Measurements from ENCODE around the gene PTPRT.

PTPRT gene

DNA sequence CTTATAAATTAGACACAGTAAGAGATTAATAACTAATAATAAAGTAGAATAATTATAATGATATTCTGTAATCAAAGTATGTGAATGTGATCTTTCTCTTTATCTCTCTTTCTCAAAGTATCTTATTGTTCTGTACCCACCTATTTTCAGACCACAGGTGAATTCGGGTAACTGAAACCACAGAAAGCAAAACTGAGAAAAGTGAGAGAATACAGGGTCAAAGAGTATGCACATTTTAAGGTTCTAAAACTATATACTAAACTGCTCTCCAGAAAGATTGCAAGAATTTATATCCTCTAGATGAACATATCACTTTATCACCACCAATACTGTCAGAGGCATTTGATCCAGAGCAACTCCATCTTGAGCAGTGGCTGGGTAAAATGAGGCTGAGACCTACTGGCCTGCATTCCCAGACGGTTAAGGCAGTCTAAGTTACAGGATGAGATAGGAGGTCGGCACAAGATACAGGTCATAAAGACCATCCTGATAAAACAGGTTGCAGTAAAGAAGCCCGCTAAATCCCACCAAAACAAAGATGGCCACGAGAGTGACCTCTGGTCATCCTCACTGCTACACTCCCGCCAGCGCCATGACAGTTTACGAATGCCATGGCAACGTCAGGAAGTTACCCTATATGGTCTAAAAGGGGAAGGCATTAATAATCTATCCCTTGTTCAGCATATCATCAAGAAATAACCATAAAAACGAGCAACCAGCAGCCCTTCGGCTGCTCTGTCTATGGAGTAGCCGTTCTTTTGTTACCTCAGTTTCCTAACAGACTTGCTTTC is 211.3 kb downstream of the PTPRT start:
- Histone ChIP-seq H3K4me3 (ENCODE audit: extremely low read depth, insufficient read depth, low read length, poor library complexity, severe bottlenecking) (no peak overlapping the region), H3K4me1 (ENCODE audit: control insufficient read depth, insufficient read depth, low read length, poor library complexity, severe bottlenecking) (no peaks in the 10 kb centered on the region), H3K9me3 (ENCODE audit: control insufficient read depth, low read length) (no peaks in the 10 kb centered on the region), H3K36me3 (ENCODE audit: control insufficient read depth, insufficient read depth, low read length) (no peaks in the 10 kb centered on the region), H3K27ac (ENCODE audit: low read depth, low read length, severe bottlenecking) (no peak overlapping the region)
- 91 to 95% methylated on average over 7 of the region's 12 CpGs for WGBS, 2 experiments (ENCODE audit: insufficient coverage in 2 of 2)

- Histone ChIP-seq H3K27ac (ENCODE audit: low read depth, low read length, severe bottlenecking) (no peak overlapping the region), H3K4me1 (ENCODE audit: control insufficient read depth, insufficient read depth, low read length, poor library complexity, severe bottlenecking) (no peaks in the 10 kb centered on the region), H3K9me3 (ENCODE audit: control insufficient read depth, low read length) (no peaks in the 10 kb centered on the region), H3K4me3 (ENCODE audit: extremely low read depth, insufficient read depth, low read length, poor library complexity, severe bottlenecking) (no peak overlapping the region), H3K36me3 (ENCODE audit: control insufficient read depth, insufficient read depth, low read length) (no peaks in the 10 kb centered on the region)
- 60 to 100% methylated on average over 1 of the region's 1 CpG for WGBS, 2 experiments (ENCODE audit: insufficient coverage in 2 of 2)
Observed at GRCh38 chr20:42975974-42976373, 213.7 kb downstream of the PTPRT start.

- WGBS, 2 experiments (ENCODE audit: insufficient coverage in 2 of 2), result 71 to 77% methylated on average over 5 to 7 of the region's 8 CpGs
Observed at GRCh38 chr20:42974347-42974746, 215.4 kb downstream of the PTPRT start.

GRCh38 chr20:42972591-42972990 is 217.1 kb downstream of the PTPRT start:
- no peak overlapping the region for H3K4me3 ChIP-seq (ENCODE audit: extremely low read depth, insufficient read depth, low read length, poor library complexity, severe bottlenecking)
- 72 to 94% methylated on average over 3 to 5 of the region's 5 CpGs for WGBS, 2 experiments (ENCODE audit: insufficient coverage in 2 of 2)
- no peaks in the 10 kb centered on the region for H3K4me1 ChIP-seq (ENCODE audit: control insufficient read depth, insufficient read depth, low read length, poor library complexity, severe bottlenecking)
- H3K36me3 ChIP-seq (ENCODE audit: control insufficient read depth, insufficient read depth, low read length), result no peaks in the 10 kb centered on the region
- no peaks in the 10 kb centered on the region for H3K9me3 ChIP-seq (ENCODE audit: control insufficient read depth, low read length)
- H3K27ac ChIP-seq (ENCODE audit: low read depth, low read length, severe bottlenecking), result no peak overlapping the region

More at GRCh38 chr20:42974347-42974746, 215.4 kb downstream of the PTPRT start:
- no peaks in the 10 kb centered on the region for H3K36me3 ChIP-seq (ENCODE audit: control insufficient read depth, insufficient read depth, low read length)
- H3K9me3 ChIP-seq (ENCODE audit: control insufficient read depth, low read length), result no peaks in the 10 kb centered on the region
- no peaks in the 10 kb centered on the region for H3K4me1 ChIP-seq (ENCODE audit: control insufficient read depth, insufficient read depth, low read length, poor library complexity, severe bottlenecking)
- H3K4me3 ChIP-seq (ENCODE audit: extremely low read depth, insufficient read depth, low read length, poor library complexity, severe bottlenecking), result no peak overlapping the region
- no peak overlapping the region for H3K27ac ChIP-seq (ENCODE audit: low read depth, low read length, severe bottlenecking)

DNA sequence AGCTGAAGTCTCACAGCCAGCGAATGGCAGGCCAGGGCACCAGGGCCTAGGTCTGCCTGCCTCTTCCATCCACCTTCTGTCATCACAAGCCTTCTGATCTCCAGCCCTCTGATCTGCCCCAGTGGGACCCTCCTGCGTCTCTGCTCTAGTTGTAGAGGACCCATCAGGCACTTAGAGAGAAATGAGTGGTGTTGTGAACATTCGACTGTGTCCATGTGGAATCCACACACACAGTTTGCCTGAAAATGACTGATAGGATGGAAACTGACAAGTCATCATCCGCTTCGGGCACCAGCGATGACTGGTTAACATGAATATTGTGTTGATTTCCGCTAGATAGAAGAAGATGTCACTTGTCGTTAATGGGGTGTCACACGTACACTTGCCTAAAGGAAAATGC is 221.0 kb downstream of the PTPRT start:
- no peaks in the 10 kb centered on the region for H3K4me1 ChIP-seq (ENCODE audit: control insufficient read depth, insufficient read depth, low read length, poor library complexity, severe bottlenecking)
- no peak overlapping the region for H3K4me3 ChIP-seq (ENCODE audit: extremely low read depth, insufficient read depth, low read length, poor library complexity, severe bottlenecking)
- no peaks in the 10 kb centered on the region for H3K9me3 ChIP-seq (ENCODE audit: control insufficient read depth, low read length)
- no peaks in the 10 kb centered on the region for H3K36me3 ChIP-seq (ENCODE audit: control insufficient read depth, insufficient read depth, low read length)
- 88 to 93% methylated on average over 5 to 6 of the region's 9 CpGs for WGBS, 2 experiments (ENCODE audit: insufficient coverage in 2 of 2)
- H3K27ac ChIP-seq (ENCODE audit: low read depth, low read length, severe bottlenecking), result no peak overlapping the region

- 40% methylated on average over 1 of the region's 2 CpGs; no CpG with 5 or more reads in 1 of the 2 experiments for WGBS, 2 experiments (ENCODE audit: insufficient coverage in 2 of 2)
- Histone ChIP-seq H3K27ac (ENCODE audit: low read depth, low read length, severe bottlenecking) (no peak overlapping the region), H3K4me1 (ENCODE audit: control insufficient read depth, insufficient read depth, low read length, poor library complexity, severe bottlenecking) (no peaks in the 10 kb centered on the region), H3K4me3 (ENCODE audit: extremely low read depth, insufficient read depth, low read length, poor library complexity, severe bottlenecking) (no peak overlapping the region), H3K9me3 (ENCODE audit: control insufficient read depth, low read length) (no peaks in the 10 kb centered on the region), H3K36me3 (ENCODE audit: control insufficient read depth, insufficient read depth, low read length) (no peaks in the 10 kb centered on the region)
Observed at GRCh38 chr20:42963796-42964195, 225.9 kb downstream of the PTPRT start.

DNA sequence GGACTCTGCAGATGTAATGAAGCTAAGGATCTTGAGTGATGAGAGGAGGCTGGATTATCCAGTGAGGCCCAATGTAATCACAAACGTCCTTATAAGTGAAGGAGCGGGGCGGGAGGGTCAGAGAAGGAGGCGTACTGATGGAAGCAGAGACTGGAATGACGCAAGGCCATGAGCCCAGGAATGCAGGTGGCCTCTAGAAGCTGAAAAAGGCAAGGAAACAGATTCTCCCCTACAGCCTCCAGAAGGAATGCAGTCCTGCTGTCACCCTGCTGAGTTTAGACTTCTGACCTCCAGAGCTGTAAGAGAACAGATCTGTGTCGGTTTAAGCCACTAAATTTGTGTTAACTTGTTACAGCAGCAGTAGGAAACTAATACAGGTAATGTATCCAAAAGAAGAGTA is 227.9 kb downstream of the PTPRT start:
- Histone ChIP-seq H3K27ac (ENCODE audit: low read depth, low read length, severe bottlenecking) (no peak overlapping the region), H3K4me3 (ENCODE audit: extremely low read depth, insufficient read depth, low read length, poor library complexity, severe bottlenecking) (no peak overlapping the region), H3K9me3 (ENCODE audit: control insufficient read depth, low read length) (no peaks in the 10 kb centered on the region), H3K4me1 (ENCODE audit: control insufficient read depth, insufficient read depth, low read length, poor library complexity, severe bottlenecking) (no peaks in the 10 kb centered on the region), H3K36me3 (ENCODE audit: control insufficient read depth, insufficient read depth, low read length) (no peaks in the 10 kb centered on the region)
- 83 to 86% methylated on average over 5 of the region's 6 CpGs for WGBS, 2 experiments (ENCODE audit: insufficient coverage in 2 of 2)

DNA sequence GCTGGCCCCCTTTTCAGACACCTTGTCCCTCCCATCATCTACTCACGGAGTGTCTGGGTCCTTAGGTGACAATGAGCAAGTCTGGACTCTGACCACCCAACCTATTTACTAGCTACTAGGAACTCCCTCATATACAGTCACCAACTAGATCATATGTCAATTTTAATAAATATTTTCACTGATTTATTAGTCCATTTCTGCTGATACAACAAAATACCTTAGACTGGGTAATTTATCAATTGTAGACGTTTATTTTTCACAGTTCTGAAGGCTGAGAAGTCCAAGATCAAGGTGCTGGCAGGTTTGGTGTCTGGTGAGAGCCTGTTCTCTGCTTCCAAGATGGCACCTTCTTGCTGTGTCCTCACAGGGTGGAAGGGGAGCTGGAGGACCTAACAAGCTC is 229.7 kb downstream of the PTPRT start:
- 90 to 100% methylated on average over 1 of the region's 2 CpGs for WGBS, 2 experiments (ENCODE audit: insufficient coverage in 2 of 2)
- Histone ChIP-seq H3K36me3 (ENCODE audit: control insufficient read depth, insufficient read depth, low read length) (no peaks in the 10 kb centered on the region), H3K4me3 (ENCODE audit: extremely low read depth, insufficient read depth, low read length, poor library complexity, severe bottlenecking) (no peak overlapping the region)

DNA sequence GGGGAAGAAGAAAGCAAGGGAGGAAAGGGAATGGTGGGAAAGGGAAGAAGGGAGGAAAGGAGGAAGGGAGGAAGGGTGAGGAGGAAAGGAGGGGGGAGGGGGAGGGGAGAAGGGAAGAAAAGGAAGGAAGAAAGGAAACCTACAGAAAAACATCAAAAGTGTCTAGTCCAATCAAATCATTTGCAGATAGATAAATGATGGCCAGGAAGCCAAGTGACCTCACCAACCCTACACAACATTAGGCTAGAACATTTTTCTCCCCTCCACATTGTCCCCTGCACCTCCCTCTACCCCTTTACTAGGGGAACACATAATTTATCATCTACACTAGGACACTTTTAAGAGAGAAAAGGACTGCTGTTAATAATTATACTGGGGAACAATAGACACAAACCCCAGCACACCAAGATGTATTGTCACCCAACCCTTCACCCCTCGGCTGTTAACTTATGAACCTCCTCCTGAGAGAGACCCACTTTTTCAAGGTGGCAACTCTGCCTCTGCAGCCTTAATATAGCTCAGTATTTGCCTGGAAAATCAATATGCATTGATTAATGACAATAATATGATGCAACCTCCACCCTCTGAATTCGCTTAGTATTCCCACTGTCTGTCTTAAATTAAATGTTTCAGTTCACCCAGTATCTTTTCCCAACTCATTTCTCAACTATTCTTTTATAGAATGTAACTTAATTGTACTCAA is 231.2 kb downstream of the PTPRT start:
- H3K27ac ChIP-seq (ENCODE audit: low read depth, low read length, severe bottlenecking), result no peak overlapping the region
- WGBS, 2 experiments (ENCODE audit: insufficient coverage in 2 of 2), result no CpG with 5 or more reads among the region's 2 CpGs
- no peaks in the 10 kb centered on the region for H3K4me1 ChIP-seq (ENCODE audit: control insufficient read depth, insufficient read depth, low read length, poor library complexity, severe bottlenecking)
- H3K4me3 ChIP-seq (ENCODE audit: extremely low read depth, insufficient read depth, low read length, poor library complexity, severe bottlenecking), result no peak overlapping the region
- H3K9me3 ChIP-seq (ENCODE audit: control insufficient read depth, low read length), result no peaks in the 10 kb centered on the region
- no peaks in the 10 kb centered on the region for H3K36me3 ChIP-seq (ENCODE audit: control insufficient read depth, insufficient read depth, low read length)

More for the DNA sequence above, 229.7 kb downstream of the PTPRT start:
- no peak overlapping the region for H3K27ac ChIP-seq (ENCODE audit: low read depth, low read length, severe bottlenecking)
- no peaks in the 10 kb centered on the region for H3K9me3 ChIP-seq (ENCODE audit: control insufficient read depth, low read length)
- H3K4me1 ChIP-seq (ENCODE audit: control insufficient read depth, insufficient read depth, low read length, poor library complexity, severe bottlenecking), result no peaks in the 10 kb centered on the region

DNA sequence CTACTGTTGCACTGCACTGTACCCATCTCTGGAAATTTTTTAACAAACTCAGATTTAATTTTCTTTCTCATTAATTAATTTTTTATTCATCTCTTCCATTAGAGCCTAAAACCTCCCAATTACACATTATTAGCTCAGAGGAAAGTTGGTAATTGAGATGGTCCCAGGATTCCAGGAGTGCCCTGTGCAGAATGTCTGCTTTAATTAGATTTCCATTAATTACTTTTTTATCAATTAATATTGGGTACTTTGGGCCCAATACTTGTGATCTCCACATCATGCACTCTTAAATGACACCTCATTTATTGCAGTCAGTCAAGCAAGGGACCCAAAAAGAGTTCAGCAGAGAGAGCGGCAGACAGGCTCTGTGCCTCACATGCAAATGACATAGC is 232.0 kb downstream of the PTPRT start:
- WGBS, 2 experiments (ENCODE audit: insufficient coverage in 2 of 2), result 70 to 90% methylated on average over 1 of the region's 1 CpG
- H3K36me3 ChIP-seq (ENCODE audit: control insufficient read depth, insufficient read depth, low read length), result no peaks in the 10 kb centered on the region

More for the DNA sequence above, 232.0 kb downstream of the PTPRT start:
- H3K27ac ChIP-seq (ENCODE audit: low read depth, low read length, severe bottlenecking), result no peak overlapping the region
- no peak overlapping the region for H3K4me3 ChIP-seq (ENCODE audit: extremely low read depth, insufficient read depth, low read length, poor library complexity, severe bottlenecking)
- H3K4me1 ChIP-seq (ENCODE audit: control insufficient read depth, insufficient read depth, low read length, poor library complexity, severe bottlenecking), result no peaks in the 10 kb centered on the region
- no peaks in the 10 kb centered on the region for H3K9me3 ChIP-seq (ENCODE audit: control insufficient read depth, low read length)
